ENCODE data around the gene DHRSX.
A peak's percentile ranks its signal among the peaks of the same experiment; 100 is the strongest.

The DHRSX gene

DNA sequence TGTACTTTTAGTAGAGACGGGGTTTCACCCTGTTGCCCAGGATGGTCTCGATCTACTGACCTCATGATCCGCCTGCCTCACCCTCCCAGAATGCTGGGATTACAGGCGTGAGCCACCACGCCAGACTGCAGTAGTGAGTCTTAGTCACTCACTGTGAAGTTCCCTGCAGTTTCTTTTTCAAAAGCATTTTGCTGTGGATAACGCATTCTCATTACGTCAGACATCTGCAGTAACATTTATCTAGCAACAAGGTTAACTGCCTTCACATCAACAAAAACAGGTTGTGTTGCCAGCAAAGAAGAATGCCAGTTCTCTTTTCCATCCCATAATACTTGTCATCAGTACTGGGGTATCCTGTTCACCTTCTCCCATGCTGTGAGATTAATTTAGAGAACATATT lies 164.6 kb downstream of the DHRSX start:
- TF ChIP-seq, protein P1, sequence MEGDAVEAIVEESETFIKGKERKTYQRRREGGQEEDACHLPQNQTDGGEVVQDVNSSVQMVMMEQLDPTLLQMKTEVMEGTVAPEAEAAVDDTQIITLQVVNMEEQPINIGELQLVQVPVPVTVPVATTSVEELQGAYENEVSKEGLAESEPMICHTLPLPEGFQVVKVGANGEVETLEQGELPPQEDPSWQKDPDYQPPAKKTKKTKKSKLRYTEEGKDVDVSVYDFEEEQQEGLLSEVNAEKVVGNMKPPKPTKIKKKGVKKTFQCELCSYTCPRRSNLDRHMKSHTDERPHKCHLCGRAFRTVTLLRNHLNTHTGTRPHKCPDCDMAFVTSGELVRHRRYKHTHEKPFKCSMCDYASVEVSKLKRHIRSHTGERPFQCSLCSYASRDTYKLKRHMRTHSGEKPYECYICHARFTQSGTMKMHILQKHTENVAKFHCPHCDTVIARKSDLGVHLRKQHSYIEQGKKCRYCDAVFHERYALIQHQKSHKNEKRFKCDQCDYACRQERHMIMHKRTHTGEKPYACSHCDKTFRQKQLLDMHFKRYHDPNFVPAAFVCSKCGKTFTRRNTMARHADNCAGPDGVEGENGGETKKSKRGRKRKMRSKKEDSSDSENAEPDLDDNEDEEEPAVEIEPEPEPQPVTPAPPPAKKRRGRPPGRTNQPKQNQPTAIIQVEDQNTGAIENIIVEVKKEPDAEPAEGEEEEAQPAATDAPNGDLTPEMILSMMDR (conservative IDR thresholded peaks at IDR 0.05; ENCODE audit: low read depth, low read length): no peak
- H3K4me3 ChIP-seq (ENCODE audit: low read depth, low read length): no peak overlapping the region
- peak; percentile 62 for DNase-seq (ENCODE audit: low read depth)

DNA sequence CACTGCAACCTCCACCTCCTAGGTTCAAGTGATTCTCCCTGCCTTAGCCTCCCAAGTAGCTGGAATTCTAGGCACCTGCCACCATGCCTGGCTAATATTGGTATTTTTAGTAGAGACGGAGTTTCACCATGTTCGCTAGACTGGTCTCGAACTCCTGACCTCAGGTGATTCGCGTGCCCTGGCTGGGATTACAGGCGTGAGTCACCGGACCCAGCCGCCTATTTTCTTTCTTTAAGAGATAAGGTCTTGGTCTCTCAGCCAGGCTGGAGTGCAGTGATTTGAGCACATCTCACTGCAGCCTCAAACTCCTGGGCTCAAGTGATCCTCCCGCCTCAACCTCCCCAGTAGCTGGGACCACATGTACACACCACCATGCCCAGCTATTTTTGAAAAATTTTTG lies 166.5 kb downstream of the DHRSX start:
- DNase-seq (ENCODE audit: low read depth): no peak
- TF ChIP-seq, protein P1 (conservative IDR thresholded peaks at IDR 0.05; ENCODE audit: low read depth, low read length): no peak
- H3K4me3 ChIP-seq (ENCODE audit: low read depth, low read length): no peak overlapping the region

DNA sequence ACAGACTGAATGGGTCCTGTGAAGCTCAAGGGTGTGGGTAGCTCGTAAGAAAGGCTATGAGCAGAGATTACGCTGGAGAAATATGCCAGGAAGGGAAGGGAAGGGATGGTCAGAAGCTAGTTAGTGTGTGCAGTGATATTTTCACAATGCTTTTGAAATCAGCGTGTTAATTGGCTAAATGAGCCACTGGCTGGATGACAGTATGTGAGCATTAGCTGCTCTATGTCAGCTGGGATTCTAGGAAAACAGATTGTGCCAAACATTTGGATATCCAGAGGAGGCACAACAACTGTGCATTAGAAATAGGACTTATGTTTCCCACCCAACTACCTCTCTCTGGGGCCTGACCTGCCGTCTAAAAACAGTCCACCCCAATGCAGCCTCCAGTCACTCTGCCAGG lies 168.5 kb downstream of the DHRSX start:
- DNase-seq (ENCODE audit: low read depth): no peak
- TF ChIP-seq, protein P1 (conservative IDR thresholded peaks at IDR 0.05; ENCODE audit: low read depth, low read length): no peak
- H3K4me3 ChIP-seq (ENCODE audit: low read depth, low read length): no peak overlapping the region

DNA sequence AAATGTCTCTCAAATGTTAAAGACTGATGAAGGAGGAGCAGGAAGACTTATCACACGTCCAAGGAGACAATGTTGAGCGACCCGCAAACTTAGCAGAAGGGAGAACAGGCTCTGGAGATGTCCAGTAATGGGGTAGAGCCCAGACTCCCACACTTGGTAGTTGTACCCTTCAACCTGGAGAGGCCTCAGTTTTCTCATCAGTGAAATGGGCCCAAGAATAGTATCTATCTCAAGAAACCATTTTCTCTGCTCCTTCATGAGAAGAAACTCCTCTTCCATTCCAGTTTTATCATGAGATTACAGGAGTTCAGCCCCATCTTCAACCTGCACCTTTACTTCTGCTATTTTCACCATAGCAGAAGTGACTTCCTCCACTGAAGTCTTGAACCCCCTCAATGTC lies 169.9 kb downstream of the DHRSX start:
- TF ChIP-seq, protein P1 (conservative IDR thresholded peaks at IDR 0.05; ENCODE audit: low read depth, low read length): no peak
- no peak overlapping the region for H3K4me3 ChIP-seq (ENCODE audit: low read depth, low read length)
- no peak for DNase-seq (ENCODE audit: low read depth)

DNA sequence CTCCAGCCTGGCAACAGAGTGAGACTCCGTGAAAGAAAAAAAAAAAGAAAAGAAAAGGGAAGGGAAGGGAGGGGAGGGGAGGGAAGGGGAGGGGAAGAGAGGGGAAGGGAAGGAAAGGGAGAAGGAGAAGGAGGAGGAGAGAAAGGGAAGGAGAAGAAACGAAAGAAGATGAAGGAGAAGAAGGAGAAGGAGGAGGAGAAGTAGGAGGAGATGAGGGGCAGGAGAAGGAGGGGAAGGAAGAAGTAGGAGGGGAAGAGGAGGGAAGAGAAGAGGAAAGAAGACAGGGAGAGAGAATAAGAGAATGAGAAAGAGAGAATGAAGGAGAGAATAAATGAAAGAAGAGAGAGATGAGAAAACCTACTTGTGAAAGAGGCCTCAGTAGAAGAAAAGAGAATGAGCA lies 170.3 kb downstream of the DHRSX start:
- TF ChIP-seq, protein P1 (conservative IDR thresholded peaks at IDR 0.05; ENCODE audit: low read depth, low read length): no peak
- no peak overlapping the region for H3K4me3 ChIP-seq (ENCODE audit: low read depth, low read length)
- DNase-seq (ENCODE audit: low read depth): no peak

DNA sequence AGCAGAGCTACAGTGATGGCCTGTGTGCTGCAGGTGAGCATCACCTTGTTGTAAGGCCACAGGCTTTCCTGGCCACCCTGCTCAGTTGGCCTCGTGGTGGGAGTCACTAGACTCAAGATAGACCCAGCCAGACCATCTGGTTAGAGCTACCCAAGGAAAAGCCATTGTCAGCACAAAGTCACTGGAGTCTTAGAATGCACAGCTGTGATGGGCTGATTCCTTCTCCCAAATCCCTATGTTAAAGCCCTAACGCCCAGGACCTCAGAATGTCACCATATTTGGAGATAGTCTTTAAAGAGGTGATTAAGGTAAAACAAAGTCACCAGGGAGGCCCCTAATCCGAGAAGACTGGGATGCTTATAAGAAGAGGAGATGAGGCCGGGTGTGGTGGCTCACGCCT lies 173.4 kb downstream of the DHRSX start:
- TF ChIP-seq, protein P1 (conservative IDR thresholded peaks at IDR 0.05; ENCODE audit: low read depth, low read length): no peak
- no peak for DNase-seq (ENCODE audit: low read depth)
- no peak overlapping the region for H3K4me3 ChIP-seq (ENCODE audit: low read depth, low read length)

DNA sequence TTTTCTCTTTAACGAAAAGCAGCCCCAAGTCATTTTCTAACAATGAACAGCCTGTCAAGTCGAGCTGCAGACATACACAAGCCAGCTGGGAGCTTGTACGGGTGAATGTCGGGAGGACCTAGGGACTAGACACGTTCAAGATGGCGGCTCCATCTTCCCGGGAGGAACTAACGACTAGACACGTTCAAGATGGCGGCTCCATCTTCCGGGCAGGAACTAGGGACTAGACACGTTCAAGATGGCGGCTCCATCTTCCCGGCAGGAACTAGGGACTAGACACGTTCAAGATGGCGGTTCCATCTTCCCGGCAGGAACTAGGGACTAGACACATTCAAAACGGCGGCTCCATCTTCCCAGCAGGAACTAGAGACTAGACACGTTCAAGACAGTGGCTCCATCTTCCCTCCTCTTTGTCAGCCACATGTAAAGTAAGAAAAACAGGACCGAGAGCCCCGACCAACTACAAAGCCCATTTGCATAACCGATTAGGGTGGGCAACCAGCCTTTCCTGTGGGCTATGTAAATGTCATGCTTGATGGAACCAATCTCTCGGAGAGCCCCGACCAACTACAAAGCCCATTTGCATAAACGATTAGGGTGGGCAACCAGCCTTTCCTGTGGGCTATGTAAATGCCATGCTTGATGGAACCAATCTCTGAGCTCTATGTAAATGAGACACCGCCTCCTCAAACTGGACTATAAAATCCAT lies 175.5 kb downstream of the DHRSX start:
- TF ChIP-seq, protein P1 (conservative IDR thresholded peaks at IDR 0.05; ENCODE audit: low read depth, low read length): no peak
- peak; percentile 72 for DNase-seq (ENCODE audit: low read depth)
- H3K4me3 ChIP-seq (ENCODE audit: low read depth, low read length): peak overlapping the region; percentile 38

Measured in choroid plexus epithelial cell (primary cell).